H1 (cell line): Measurements from ENCODE around the gene CAPN13. TPM values are rescaled to one million over a fixed set of nuclear protein-coding genes. Genes with fewer than 3 reads are reported as not detected.

Experiments
- BACH1 ChIP-seq: IDR thresholded peaks from 2 replicates; pipeline ENCODE4 v1.6.1; 2012; ENCODE audit warnings: low read length, improper control_type of control experiment
- EGR1 ChIP-seq: IDR thresholded peaks from 2 replicates; pipeline ENCODE4 v1.6.1; 2011; ENCODE audit warnings: low read depth, low read length, borderline replicate concordance
- HDAC6 ChIP-seq: IDR thresholded peaks from one replicate; pipeline ENCODE4 v1.7.1; 2012; ENCODE audit warnings: low read depth, mild to moderate bottlenecking, inconsistent platforms, low read length, moderate library complexity
- RNF2 ChIP-seq: fragments of 200-900, 300-1000 bp; sonication (generic); IDR thresholded peaks from 2 replicates; pipeline ENCODE4 v1.7.1; 2016; ENCODE audit warnings: borderline replicate concordance, low read depth, mild to moderate bottlenecking, antibody characterized with exemption, low read length; ENCODE audit not compliant: poor library complexity, severe bottlenecking; ENCODE audit errors: missing control alignments
- RXRA ChIP-seq: IDR thresholded peaks from 2 replicates; pipeline ENCODE4 v1.6.1; 2011; ENCODE audit warnings: low read depth, mild to moderate bottlenecking, low read length, moderate library complexity; ENCODE audit not compliant: insufficient read depth
- SP1 ChIP-seq: IDR thresholded peaks from 2 replicates; pipeline ENCODE4 v1.6.1; 2011; ENCODE audit warnings: low read depth, low read length
- SP2 ChIP-seq: IDR thresholded peaks from 2 replicates; pipeline ENCODE4 v1.6.1; 2012; ENCODE audit warnings: mild to moderate bottlenecking, low read length, inconsistent platforms
- SP4 ChIP-seq: IDR thresholded peaks from 2 replicates; pipeline ENCODE4 v1.6.1; 2012; ENCODE audit warnings: low read length, inconsistent platforms
- polyA plus RNA-seq, 7 experiments: library from polyadenylated mRNA; depleted of rRNA in 3 of 7; stranded (reverse) in 5 of 7; unstranded in 2 of 7; fragments of >200 nt in 5 of 7; fragments of 200-250 nt in 2 of 7; gene quantifications; 1 replicate in 5 of 7; 2 replicates in 1 of 7; 4 replicates in 1 of 7; pipeline versions ENCODE4 v1.2.1 to v1.2.3, GENCODE V29; 2011 to 2013; ENCODE audit warnings: missing spikeins in 2 of 7, mixed read lengths in 2 of 7
- total RNA-seq: library from RNA; stranded (reverse); fragmentation: NEBNext Ultra II Directional; extraction: Animal tissue kit (Norgen Biotek cat#: 25700); gene quantifications from 2 replicates; pipeline ENCODE4 v1.2.1, GENCODE V29; 2021

The CAPN13 gene
- total and polyA plus RNA-seq, 2 of the 8 experiments (the other 6 are each of a cell fraction or from before 2014, with no cell fraction given): 2.4 TPM

DNA sequence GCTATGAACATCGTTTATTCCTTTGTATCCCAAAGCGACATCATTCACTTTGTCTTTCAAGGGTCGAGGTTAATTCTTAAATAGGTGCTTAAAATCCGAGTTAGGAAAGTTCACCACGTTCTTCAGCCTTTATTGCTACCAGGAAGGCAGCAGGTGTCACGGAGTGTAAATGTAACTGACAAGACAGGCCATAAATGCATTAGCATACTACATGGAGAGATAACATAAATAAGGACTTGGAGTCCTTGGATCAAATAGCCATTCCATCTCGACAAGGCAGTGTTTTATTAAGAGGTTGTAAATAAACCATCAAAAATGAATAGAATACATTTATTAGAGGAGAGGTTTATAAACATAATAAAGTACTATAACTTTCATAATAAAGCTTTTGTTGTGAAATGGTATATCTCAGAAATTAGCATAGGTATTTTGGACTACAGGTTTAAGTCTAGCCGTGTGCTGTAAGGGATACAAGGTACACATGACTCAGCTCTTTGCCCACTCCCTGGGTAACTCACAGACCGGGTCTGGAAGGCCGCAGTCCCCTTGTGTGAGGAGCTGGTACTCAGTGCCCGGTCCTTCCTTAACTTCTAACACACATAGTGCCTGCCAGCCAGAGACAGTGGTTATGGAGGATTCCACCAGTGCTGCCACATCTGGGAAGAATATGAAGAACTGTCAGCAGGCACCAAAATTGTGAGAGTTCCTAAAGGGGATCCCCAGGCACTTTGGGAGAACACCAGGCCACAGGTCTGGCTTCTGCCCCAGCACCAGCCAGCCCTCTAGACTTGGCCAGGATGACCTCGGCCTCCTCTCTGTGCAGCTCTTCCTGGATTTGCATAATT, 29.4 kb downstream of the CAPN13 start (continued):
- TF ChIP-seq HDAC6 (no peak), RNF2 (no peak), SP1 (no peak), RXRA (no peak), SP2 (no peak), BACH1 (no peak), EGR1 (no peak), SP4 (no peak)
